ENCODE results near the gene AGK.

The AGK gene

GRCh38 chr7:141660259-141660658, 109.0 kb downstream of the AGK start:
- H3K27me3 ChIP-seq (ENCODE audit: low read length), result no peaks in the 10 kb centered on the region
- no peak overlapping the region for H3K9ac ChIP-seq (ENCODE audit: low read length)
- H4K20me1 ChIP-seq (ENCODE audit: low read depth, low read length), result no peaks in the 10 kb centered on the region
- no peak overlapping the region for H2AFZ ChIP-seq (ENCODE audit: low read depth, low read length, severe bottlenecking)
- H3K36me3 ChIP-seq (ENCODE audit: low read length), result no peaks in the 10 kb centered on the region
- no peak for TF ChIP-seq EZH2phosphoT487 (conservative IDR thresholded peaks at IDR 0.05; ENCODE audit: low read length)
- no peak for TF ChIP-seq CTCF (IDR thresholded peaks at IDR 0.05; ENCODE audit: insufficient read depth, low read length, poor library complexity, severe bottlenecking)
- H3K79me2 ChIP-seq (ENCODE audit: insufficient read depth, low read length), result no peaks in the 10 kb centered on the region
- H3K4me2 ChIP-seq (ENCODE audit: low read depth, low read length, poor library complexity, severe bottlenecking), result no peak overlapping the region
- H3K4me3 ChIP-seq (ENCODE audit: insufficient read depth, low read length, poor library complexity, severe bottlenecking), result no peak overlapping the region
- no peaks in the 10 kb centered on the region for H3K9me3 ChIP-seq (ENCODE audit: insufficient read depth, low read length)
- H3K9me2 ChIP-seq (replicated peaks; ENCODE audit: insufficient read depth, low read length), result no peaks in the 10 kb centered on the region
- H3K27ac ChIP-seq (ENCODE audit: low read depth, low read length), result no peak overlapping the region
- H3F3A ChIP-seq (ENCODE audit: insufficient read depth), result no peaks in the 10 kb centered on the region

GRCh38 chr7:141663081-141663849, 112.1 kb downstream of the AGK start:
- Histone ChIP-seq H3K9ac (ENCODE audit: low read length) (no peak overlapping the region), H3K4me3 (ENCODE audit: insufficient read depth, low read length, poor library complexity, severe bottlenecking) (no peak overlapping the region), H3K27me3 (ENCODE audit: low read length) (no peaks in the 10 kb centered on the region), H3K4me2 (ENCODE audit: low read depth, low read length, poor library complexity, severe bottlenecking) (no peak overlapping the region), H4K20me1 (ENCODE audit: low read depth, low read length) (no peaks in the 10 kb centered on the region), H2AFZ (ENCODE audit: low read depth, low read length, severe bottlenecking) (no peak overlapping the region), H3K36me3 (ENCODE audit: low read length) (no peaks in the 10 kb centered on the region), H3F3A (ENCODE audit: insufficient read depth) (no peaks in the 10 kb centered on the region), H3K9me3 (ENCODE audit: insufficient read depth, low read length) (no peaks in the 10 kb centered on the region), H3K79me2 (ENCODE audit: insufficient read depth, low read length) (no peaks in the 10 kb centered on the region), H3K27ac (ENCODE audit: low read depth, low read length) (no peak overlapping the region), H3K9me2 (replicated peaks; ENCODE audit: insufficient read depth, low read length) (no peaks in the 10 kb centered on the region)
- TF ChIP-seq EZH2phosphoT487 (conservative IDR thresholded peaks at IDR 0.05; ENCODE audit: low read length), result no peak
- TF ChIP-seq CTCF (IDR thresholded peaks at IDR 0.05; ENCODE audit: insufficient read depth, low read length, poor library complexity, severe bottlenecking), result no peak

- Histone ChIP-seq H3K4me3 (ENCODE audit: insufficient read depth, low read length, poor library complexity, severe bottlenecking) (no peak overlapping the region), H2AFZ (ENCODE audit: low read depth, low read length, severe bottlenecking) (no peak overlapping the region), H3F3A (ENCODE audit: insufficient read depth) (no peaks in the 10 kb centered on the region), H3K79me2 (ENCODE audit: insufficient read depth, low read length) (no peaks in the 10 kb centered on the region), H3K36me3 (ENCODE audit: low read length) (no peaks in the 10 kb centered on the region), H3K9me2 (replicated peaks; ENCODE audit: insufficient read depth, low read length) (no peaks in the 10 kb centered on the region), H4K20me1 (ENCODE audit: low read depth, low read length) (no peaks in the 10 kb centered on the region), H3K4me2 (ENCODE audit: low read depth, low read length, poor library complexity, severe bottlenecking) (no peak overlapping the region), H3K9ac (ENCODE audit: low read length) (no peak overlapping the region), H3K27me3 (ENCODE audit: low read length) (no peaks in the 10 kb centered on the region), H3K27ac (ENCODE audit: low read depth, low read length) (no peak overlapping the region), H3K9me3 (ENCODE audit: insufficient read depth, low read length) (no peaks in the 10 kb centered on the region)
- TF ChIP-seq EZH2phosphoT487 (conservative IDR thresholded peaks at IDR 0.05; ENCODE audit: low read length), result no peak
- TF ChIP-seq CTCF (IDR thresholded peaks at IDR 0.05; ENCODE audit: insufficient read depth, low read length, poor library complexity, severe bottlenecking), result no peak
Observed at GRCh38 chr7:141664450-141664849, 113.2 kb downstream of the AGK start.

Data from SU-DHL-6 (cell line).